NCI-H748 (cell line): ENCODE results near the gene GPRC6A.
A peak's percentile ranks its signal among the peaks of the same experiment; 100 is the strongest.
"Not testable (repeated sequence)": the region's sequence is repeated elsewhere in the genome, so short reads cannot be mapped to it uniquely, and the experiment has no call there.

Experiments
- DNase-seq: peaks from one replicate; lab custom pipeline; 2025; ENCODE audit not compliant: unreplicated experiment; lab: John Stamatoyannopoulos, UW

GPRC6A gene

DNA sequence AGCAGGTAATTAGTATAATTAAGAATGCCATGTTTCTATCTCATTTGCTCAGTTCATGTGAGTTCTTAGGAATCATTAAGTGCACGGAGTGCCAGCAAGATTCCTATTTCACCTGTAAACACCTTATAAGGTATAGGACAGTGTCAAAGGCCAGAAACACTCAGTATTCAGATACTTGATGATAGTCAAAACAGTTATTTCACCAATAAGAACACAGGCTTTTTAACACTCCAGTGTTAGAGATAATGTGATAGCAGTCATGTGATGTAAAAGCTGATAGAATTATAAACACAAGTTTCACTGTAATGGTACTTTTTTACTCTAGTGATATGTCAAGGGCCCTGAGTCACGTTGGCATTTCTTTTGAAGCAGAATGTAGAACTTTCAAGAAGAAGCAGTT, at the start of gene GPRC6A:
Gene GPRC6A (minus strand): TSS at position 101 of the 400 bp plus-strand sequence. CDS start 70 bp downstream, at position 31.
- DNase-seq = no peak

- peak; percentile 33 for DNase-seq
These were observed 48.9 kb upstream of the GPRC6A start for GRCh38 chr6:116877743-116878142.

GRCh38 chr6:116876635-116877611, 48.0 kb upstream of the GPRC6A start, which contains the start of gene RFX6:
TSS of gene RFX6 (plus strand) at chr6:116877242. CDS start at chr6:116877276, 34 bp downstream.
- peak; percentile 60 for DNase-seq

- DNase-seq = no peak
These were observed 47.2 kb upstream of the GPRC6A start for GRCh38 chr6:116876107-116876506.

GRCh38 chr6:116872771-116873170, 43.9 kb upstream of the GPRC6A start:
- DNase-seq = no peak

DNA sequence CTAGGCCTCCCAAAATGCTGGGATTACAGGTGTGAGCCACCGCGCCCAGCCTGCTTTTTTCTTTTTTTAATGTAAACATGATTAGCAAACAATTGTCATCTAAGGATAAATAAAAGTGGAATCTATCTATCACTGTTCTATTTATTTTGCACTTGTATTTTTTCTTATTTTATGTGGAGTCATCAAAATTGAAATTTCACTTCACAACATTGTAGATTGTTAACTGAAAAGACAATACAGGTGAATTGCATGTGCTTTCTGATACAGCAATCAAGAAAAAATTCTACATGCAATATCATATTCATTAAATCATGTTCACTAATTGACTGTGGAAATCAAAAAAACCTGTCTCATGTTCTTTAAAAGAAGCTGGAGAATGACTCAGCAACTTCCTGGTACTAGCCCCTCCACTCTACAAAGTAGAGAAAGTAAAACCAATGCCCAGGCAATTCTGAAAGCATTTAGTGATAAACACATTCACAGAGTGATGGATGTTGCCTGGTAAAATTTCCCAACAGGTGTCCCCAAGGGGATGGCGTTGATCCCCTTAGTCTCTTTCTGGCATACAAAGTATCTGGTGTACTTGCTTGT, 37.5 kb upstream of the GPRC6A start:
- no peak for DNase-seq

DNA sequence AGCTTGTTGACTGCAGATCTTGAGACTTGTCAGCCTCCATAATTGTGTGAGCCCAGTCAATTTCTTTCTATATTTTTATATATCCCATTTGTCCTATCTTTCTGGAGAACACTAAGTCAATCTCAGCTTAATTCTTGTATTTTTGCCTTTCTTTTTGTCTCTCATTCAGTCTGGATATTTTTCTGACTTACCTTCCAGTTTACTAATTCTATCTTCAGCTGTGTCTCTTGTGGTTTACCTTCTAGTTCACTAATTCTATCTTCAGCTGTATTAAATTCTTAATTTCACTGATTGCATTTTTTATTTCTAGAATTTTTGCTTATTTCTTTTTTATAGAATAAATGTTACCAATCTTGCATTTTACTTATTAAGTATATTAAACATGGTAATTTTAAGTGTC, 30.4 kb upstream of the GPRC6A start:
- DNase-seq = no peak

- DNase-seq = no peak
These were observed 29.2 kb upstream of the GPRC6A start for GRCh38 chr6:116858060-116858459.

GRCh38 chr6:116847227-116847626, 18.3 kb upstream of the GPRC6A start:
- peak; percentile 42 for DNase-seq

- no peak for DNase-seq
These were observed 13.6 kb upstream of the GPRC6A start for GRCh38 chr6:116842459-116842858.

DNA sequence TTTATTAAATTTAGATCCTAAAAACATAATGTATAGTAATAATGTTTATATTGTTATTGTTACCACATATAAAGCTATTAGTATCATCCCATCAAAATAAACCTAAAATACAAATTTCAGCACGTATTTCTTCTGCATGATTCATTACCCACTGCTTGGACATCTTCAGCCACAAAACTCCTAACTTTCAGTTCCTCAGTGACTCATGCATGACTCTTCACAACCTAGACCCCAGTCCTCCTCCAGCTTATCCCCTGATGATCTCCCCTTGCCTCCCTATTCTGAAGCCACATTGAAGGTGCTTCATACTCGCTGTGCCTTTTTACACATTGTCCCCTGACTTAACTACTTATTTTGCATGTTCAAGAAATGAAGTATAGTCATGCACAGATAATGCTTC, 11.2 kb upstream of the GPRC6A start:
- no peak for DNase-seq

DNA sequence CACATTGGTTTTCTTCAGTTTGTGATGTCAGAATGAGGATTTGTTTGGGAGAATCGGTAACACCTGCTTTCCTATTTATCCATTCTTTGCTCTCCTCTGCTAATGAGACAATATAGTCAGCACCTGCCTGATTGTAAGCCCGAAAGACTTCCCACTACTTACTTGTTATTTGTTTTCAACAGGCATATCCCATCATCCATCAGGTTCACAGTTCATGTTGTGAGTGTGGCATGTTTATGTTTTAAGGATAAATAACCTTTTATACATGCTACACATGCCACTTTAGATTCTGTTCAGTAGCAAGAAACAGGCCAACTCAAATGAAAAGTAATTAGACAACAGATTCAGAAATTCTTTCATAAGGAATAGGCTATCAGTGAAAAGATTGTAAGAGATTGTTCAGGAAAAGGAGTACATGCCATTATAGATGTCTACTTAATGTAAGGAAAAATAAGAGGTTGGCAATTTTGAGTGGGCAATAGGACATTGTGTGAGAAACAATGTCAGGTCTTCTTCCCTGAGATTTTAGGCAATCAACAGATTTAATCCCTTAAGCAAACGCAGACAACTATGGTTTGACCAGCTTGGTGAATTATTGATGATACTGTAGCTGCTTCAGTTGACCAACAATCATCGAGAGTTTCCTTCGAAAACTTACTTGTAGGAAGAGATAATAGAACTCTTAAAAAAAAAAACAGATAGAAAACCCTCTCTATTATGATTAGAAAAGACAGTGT, 7.9 kb upstream of the GPRC6A start:
- peak; percentile 78 for DNase-seq

- not testable (repeated sequence) for DNase-seq
These were observed 5.6 kb upstream of the GPRC6A start for GRCh38 chr6:116834526-116834925.

GRCh38 chr6:116827561-116828240, 1.2 kb downstream of the GPRC6A start:
- DNase-seq = no peak

DNA sequence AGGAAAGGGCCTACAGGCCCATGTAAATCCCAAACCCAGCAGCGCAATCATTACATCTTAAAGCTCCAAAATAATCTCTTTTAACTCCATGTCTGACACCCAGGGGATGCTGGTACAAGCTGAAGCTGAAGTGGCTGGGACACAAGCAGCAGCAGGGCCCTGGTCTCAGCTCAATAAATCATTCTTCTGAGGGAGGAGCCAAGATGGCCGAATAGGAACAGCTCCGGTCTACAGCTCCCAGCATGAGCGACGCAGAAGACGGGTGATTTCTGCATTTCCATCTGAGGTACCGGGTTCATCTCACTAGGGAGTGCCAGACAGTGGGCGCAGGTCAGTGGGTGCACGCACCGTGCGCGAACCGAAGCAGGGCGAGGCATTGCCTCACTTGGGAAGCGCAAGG, 12.5 kb downstream of the GPRC6A start:
- DNase-seq = not testable (repeated sequence)

DNA sequence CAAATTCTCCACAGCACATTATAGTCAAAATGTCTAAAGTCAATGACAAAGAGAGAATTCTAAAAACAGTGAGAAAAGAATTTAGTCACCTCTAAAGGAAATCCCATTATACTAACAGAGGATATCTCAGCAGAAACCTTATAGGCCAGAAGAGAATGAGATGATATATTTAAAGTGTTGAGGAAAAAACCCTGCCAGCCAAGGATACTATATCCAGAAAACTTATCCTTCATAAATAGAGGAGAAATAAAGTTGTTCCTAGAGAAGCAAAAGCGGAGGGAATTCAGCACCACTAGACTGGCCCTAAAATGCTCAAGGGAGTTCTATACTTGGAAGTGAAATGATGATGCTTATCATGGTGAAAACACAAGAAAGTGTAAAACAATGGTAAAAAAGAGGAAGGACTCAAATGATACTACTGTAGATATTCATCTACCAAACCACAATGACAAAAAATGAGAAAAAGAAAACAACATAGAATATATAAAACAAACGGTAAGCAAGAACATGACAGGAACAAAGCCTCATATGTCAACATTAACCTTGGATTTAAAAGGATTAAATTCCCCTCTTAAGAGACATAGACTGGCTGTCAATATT, 16.7 kb downstream of the GPRC6A start:
- no peak for DNase-seq

DNA sequence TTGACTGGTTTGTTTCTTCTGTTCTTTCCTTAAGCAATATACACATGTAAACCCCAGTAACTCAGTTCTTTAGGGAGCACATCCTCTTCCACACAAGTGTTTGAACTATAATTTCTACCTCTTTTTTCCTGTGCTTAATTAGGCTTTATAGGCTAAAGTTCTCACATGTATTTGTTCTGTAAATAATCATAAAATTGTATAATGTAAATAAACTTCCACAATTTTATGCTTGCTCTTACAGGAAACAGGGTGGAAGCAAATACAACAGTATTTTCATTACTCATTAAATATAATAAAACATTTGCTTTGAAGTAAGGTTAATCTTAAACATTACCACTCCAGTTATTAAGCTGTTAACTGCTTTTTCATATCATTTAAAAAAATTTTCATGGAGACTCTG, 26.9 kb downstream of the GPRC6A start:
- no peak for DNase-seq

DNA sequence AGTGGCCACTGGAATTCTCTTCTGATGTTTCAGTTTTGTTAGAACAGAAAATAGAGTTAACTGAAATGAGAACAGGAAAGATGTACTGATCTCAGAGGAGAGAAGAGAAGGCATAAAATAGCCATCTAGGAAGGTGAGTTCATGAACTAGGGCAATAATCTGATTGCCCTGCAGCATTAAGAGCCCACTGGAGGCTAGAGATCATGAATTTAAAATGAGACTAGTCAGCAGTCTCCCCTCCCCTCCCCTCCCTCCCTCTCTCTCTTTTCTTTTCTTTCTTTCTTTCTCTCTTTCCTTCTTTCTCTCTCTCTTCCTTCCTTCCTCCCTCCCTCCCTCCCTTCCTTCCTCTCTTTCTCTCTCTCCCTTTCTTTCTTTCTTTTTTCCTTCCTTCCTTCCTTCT, 28.9 kb downstream of the GPRC6A start:
- DNase-seq = no peak

DNA sequence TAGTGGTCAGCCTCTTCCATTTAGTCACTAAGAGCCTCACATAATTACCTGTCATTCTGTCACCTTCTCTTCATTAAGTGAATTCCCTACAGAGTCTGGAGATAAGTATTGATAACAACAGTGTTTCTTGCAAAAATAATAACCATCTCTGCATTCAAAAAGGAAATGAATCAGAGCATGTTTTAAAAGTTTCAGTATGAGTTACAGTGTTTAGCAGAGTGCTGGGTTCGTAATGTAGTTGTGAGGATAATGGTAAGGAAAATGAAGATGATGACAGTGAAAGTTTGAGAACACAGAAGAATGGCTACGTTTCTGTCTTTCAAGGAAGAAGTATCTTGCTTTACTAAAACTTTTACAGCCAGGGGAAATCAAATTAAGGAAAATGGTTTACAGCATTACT, 31.3 kb downstream of the GPRC6A start:
- DNase-seq = no peak

DNA sequence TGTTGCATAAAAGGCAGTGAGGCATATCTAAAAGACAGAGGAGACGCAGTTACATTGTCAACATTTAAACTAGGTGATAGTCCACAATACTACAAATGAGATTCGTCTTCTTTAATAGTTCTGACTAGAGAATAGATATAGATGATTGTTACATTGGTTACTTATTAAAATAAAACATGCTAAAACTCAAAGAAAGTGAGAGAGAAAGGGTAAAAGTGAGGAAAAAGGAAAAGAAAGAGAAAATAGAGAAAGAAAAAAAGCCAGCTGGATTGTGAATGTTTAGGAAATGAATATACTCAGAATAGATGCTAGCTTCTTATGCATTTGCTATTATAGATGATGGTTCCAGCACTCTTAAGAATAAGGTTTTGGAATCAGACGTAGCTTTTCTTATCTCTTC, 35.7 kb downstream of the GPRC6A start:
- no peak for DNase-seq

DNA sequence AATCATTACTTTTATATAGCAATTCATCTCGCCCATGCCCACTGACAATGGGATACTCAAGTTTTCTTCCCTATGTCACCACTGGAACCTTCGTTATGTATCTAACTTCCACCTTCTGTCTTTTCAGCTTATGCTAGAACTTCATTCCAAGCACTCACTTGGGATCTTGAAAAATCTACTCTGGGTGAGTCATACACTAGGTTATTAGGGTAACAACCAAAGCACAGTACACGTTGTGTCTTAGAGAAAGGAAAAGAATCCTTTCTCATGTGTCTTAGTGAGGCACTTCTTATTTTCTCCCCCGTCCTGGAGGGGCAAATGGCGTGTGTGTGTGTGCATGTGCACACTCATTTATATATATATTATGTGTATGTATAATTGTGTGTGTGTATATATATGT, 45.0 kb downstream of the GPRC6A start:
- DNase-seq = no peak
